ENCODE results near the gene MRPS12. TPM values are rescaled to one million over a fixed set of nuclear protein-coding genes. Genes with fewer than 3 reads are reported as not detected.

MRPS12 gene
- polyA plus RNA-seq, 3 donors: 17.2 to 81.5 (median 73.0) TPM

- H3K79me2 ChIP-seq (ENCODE audit: insufficient read depth, low read length): no peaks in the 10 kb centered on the region
- Mint-ChIP-seq H3K27ac (no peak overlapping the region), H3K9me3 (no peaks in the 10 kb centered on the region), H3K36me3 (peaks cover 38 to 58% of the 10 kb centered on the region in 2 donors), H3K4me3 (no peak overlapping the region), H3K27me3 (ENCODE audit: low read depth in 3 of 3) (peaks cover 0 to 2% (median 0%) of the 10 kb centered on the region in 3 donors), H3K4me1 (no peaks in the 10 kb centered on the region)
- no peaks in the 10 kb centered on the region for H3K27me3 ChIP-seq (ENCODE audit: control insufficient read depth in 2 of 2, insufficient read depth in 2 of 2, low read length in 2 of 2)
- no peaks in the 10 kb centered on the region for H3K9me3 ChIP-seq (replicated peaks in 1 of 2; ENCODE audit: control insufficient read depth in 1 of 2, insufficient read depth in 1 of 2, low read length in 2 of 2)
- no peak overlapping the region for H3K27ac ChIP-seq (ENCODE audit: low read depth in 1 of 2, low read length in 2 of 2)
- peaks cover 5% of the 10 kb centered on the region for H4K20me1 ChIP-seq (ENCODE audit: insufficient read depth, low read length)
- no peak overlapping the region for H3K4me2 ChIP-seq (replicated peaks; ENCODE audit: extremely low read depth, low read length, poor library complexity, severe bottlenecking)
- DNase-seq: no peak
- H3K4me3 ChIP-seq (replicated peaks in 1 of 3; ENCODE audit: low read depth in 2 of 3, low read length in 3 of 3): no peak overlapping the region
- H2AFZ ChIP-seq (ENCODE audit: insufficient read depth, low read depth, low read length, poor library complexity, severe bottlenecking): no peak overlapping the region
- peaks cover 41 to 59% of the 10 kb centered on the region in 2 donors for H3K36me3 ChIP-seq (replicated peaks in 1 of 2; ENCODE audit: control insufficient read depth in 1 of 2, insufficient read depth in 2 of 2, low read length in 2 of 2)
- intact Hi-C loops (cut with micrococcal nuclease): loop anchor here in 1 of 2 donors (10.0 kb wide), 1 partner anchor 126 kb away; no protein-coding TSS in a partner anchor
- H3K9ac ChIP-seq (ENCODE audit: insufficient read depth, low read length, poor library complexity, severe bottlenecking): no peak overlapping the region
- no peak for TF ChIP-seq CTCF (IDR thresholded peaks at IDR 0.05)
- H3K4me1 ChIP-seq (ENCODE audit: control insufficient read depth in 1 of 2, insufficient read depth in 2 of 2, low read length in 2 of 2): no peaks in the 10 kb centered on the region
Measured at GRCh38 chr19:38890686-38891085, 40.1 kb upstream of the MRPS12 start.

GRCh38 chr19:38891771-38892170 is 39.0 kb upstream of the MRPS12 start:
- Histone ChIP-seq H3K27me3 (ENCODE audit: control insufficient read depth in 2 of 2, insufficient read depth in 2 of 2, low read length in 2 of 2) (no peaks in the 10 kb centered on the region), H3K79me2 (ENCODE audit: insufficient read depth, low read length) (peaks cover 6% of the 10 kb centered on the region), H3K4me2 (replicated peaks; ENCODE audit: extremely low read depth, low read length, poor library complexity, severe bottlenecking) (no peak overlapping the region), H3K4me1 (ENCODE audit: control insufficient read depth in 1 of 2, insufficient read depth in 2 of 2, low read length in 2 of 2) (no peaks in the 10 kb centered on the region), H3K27ac (ENCODE audit: low read depth in 1 of 2, low read length in 2 of 2) (no peak overlapping the region), H4K20me1 (ENCODE audit: insufficient read depth, low read length) (peaks cover 5% of the 10 kb centered on the region), H2AFZ (ENCODE audit: insufficient read depth, low read depth, low read length, poor library complexity, severe bottlenecking) (no peak overlapping the region), H3K9ac (ENCODE audit: insufficient read depth, low read length, poor library complexity, severe bottlenecking) (no peak overlapping the region), H3K9me3 (replicated peaks in 1 of 2; ENCODE audit: control insufficient read depth in 1 of 2, insufficient read depth in 1 of 2, low read length in 2 of 2) (no peaks in the 10 kb centered on the region), H3K36me3 (replicated peaks in 1 of 2; ENCODE audit: control insufficient read depth in 1 of 2, insufficient read depth in 2 of 2, low read length in 2 of 2) (peaks cover 41 to 56% of the 10 kb centered on the region in 2 donors), H3K4me3 (replicated peaks in 1 of 3; ENCODE audit: low read depth in 2 of 3, low read length in 3 of 3) (no peak overlapping the region)
- H3K36me3 Mint-ChIP-seq: peaks cover 35 to 55% of the 10 kb centered on the region in 2 donors
- no peak for TF ChIP-seq CTCF (IDR thresholded peaks at IDR 0.05)
- DNase-seq: no peak
- H3K27ac Mint-ChIP-seq: no peak overlapping the region
- intact Hi-C loops (cut with micrococcal nuclease): loop anchor here in 1 of 2 donors (10.0 kb wide), 1 partner anchor 127 kb away; no protein-coding TSS in a partner anchor
- whole genome bisulfite sequencing (ENCODE audit: insufficient coverage): 96% methylated on average over 6 of the region's 6 CpGs
- peaks cover 0 to 2% (median 0%) of the 10 kb centered on the region in 3 donors for H3K27me3 Mint-ChIP-seq (ENCODE audit: low read depth in 3 of 3)
- no peaks in the 10 kb centered on the region for H3K9me3 Mint-ChIP-seq
- H3K4me3 Mint-ChIP-seq: no peak overlapping the region
- H3K4me1 Mint-ChIP-seq: no peaks in the 10 kb centered on the region
